ENCODE data around the gene CREB5.

GRCh38 chr7:28455486-28455885 is 43.2 kb downstream of the CREB5 start:
- TF ChIP-seq EZH2 (IDR thresholded peaks at IDR 0.05; ENCODE audit: low read depth, unreplicated experiment) (no peak), CTCF (conservative IDR thresholded peaks at IDR 0.05; ENCODE audit: low read depth in 2 of 2) (no peak), NANOG (IDR thresholded peaks at IDR 0.05; ENCODE audit: borderline replicate concordance) (no peak), JUNB (IDR thresholded peaks at IDR 0.05; ENCODE audit: unreplicated experiment) (no peak), REST (IDR thresholded peaks at IDR 0.05; ENCODE audit: unreplicated experiment) (no peak)
